ENCODE measurements around the gene YLPM1. TPM values are rescaled to one million over a fixed set of nuclear protein-coding genes. Genes with fewer than 3 reads are reported as not detected.

The YLPM1 gene
- polyA plus RNA-seq, 1 of the 3 experiments (the other 2 are of a cell fraction), result 14.0 TPM

GRCh38 chr14:74859757-74860552 lies 96.8 kb downstream of the YLPM1 start:
- Histone ChIP-seq H3K79me2 (ENCODE audit: insufficient read depth) (no peaks in the 10 kb centered on the region), H3K4me3 (ENCODE audit: low read depth in 2 of 2, low read length in 1 of 2) (no peak overlapping the region), H3F3A (replicated peaks; ENCODE audit: insufficient read depth) (no peaks in the 10 kb centered on the region), H3K9me3 (no peaks in the 10 kb centered on the region), H3K27ac (ENCODE audit: low read depth in 2 of 2, low read length in 1 of 2) (no peak overlapping the region), H3K9me2 (no peaks in the 10 kb centered on the region), H4K20me1 (ENCODE audit: insufficient read depth) (no peaks in the 10 kb centered on the region), H3K36me3 (replicated peaks in 1 of 2; ENCODE audit: control insufficient read depth in 1 of 2, insufficient read depth in 2 of 2, low read length in 1 of 2) (no peaks in the 10 kb centered on the region), H3K9ac (no peak overlapping the region), H2AFZ (ENCODE audit: low read depth) (no peak overlapping the region), H3K4me2 (no peak overlapping the region), H3K4me1 (ENCODE audit: control insufficient read depth in 1 of 2, insufficient read depth in 2 of 2, low read depth in 1 of 2, low read length in 1 of 2) (peaks cover 0 to 6% of the 10 kb centered on the region in 2 experiments; a peak in 1 of 4 replicates), H3K27me3 (ENCODE audit: insufficient read depth) (no peaks in the 10 kb centered on the region)
- ChIA-PET POLR2A (interaction anchor here (1.6 to 1.9 kb wide), 3 partner anchors 14 to 47 kb away, joined by 4 to 8 read pairs (median 7); no protein-coding TSS in a partner anchor), CTCF (interaction anchor here (0.6 to 20.8 kb wide), 27 partner anchors 8 to 701 kb away, joined by 3 to 537 read pairs (median 5); partner anchors contain the start of genes DLST, EIF2B2, LTBP2 and PROX2)
- 73% methylated on average over 10 of the region's 10 CpGs for WGBS (ENCODE audit: low lambda C conversion rate)
- TF ChIP-seq MXI1 (IDR thresholded peaks at IDR 0.05; ENCODE audit: low read depth, low read length) (no peak), ELF1 (IDR thresholded peaks at IDR 0.05) (no peak), USF1 (IDR thresholded peaks at IDR 0.05; ENCODE audit: borderline replicate concordance, low read depth) (no peak), FOXJ3 (CRISPR knock-in tag; IDR thresholded peaks at IDR 0.05) (no peak), GATA2 (CRISPR knock-in tag; IDR thresholded peaks at IDR 0.05) (no peak), RXRA (IDR thresholded peaks at IDR 0.05; ENCODE audit: borderline replicate concordance, low read depth) (no peak), ZBTB33 (IDR thresholded peaks at IDR 0.05; ENCODE audit: borderline replicate concordance, low read depth) (no peak), SMC3 (IDR thresholded peaks at IDR 0.05; ENCODE audit: low read depth, low read length) (no peak), EP300 (IDR thresholded peaks at IDR 0.05; ENCODE audit: borderline replicate concordance in 1 of 2, low read depth in 1 of 2, low read length in 1 of 2) (no peak), POLR2AphosphoS5 (IDR thresholded peaks at IDR 0.05; ENCODE audit: low read depth, low read length) (no peak)
- DNase-seq, result no peak

GRCh38 chr14:74860899-74861733 lies 98.0 kb downstream of the YLPM1 start:
- no peaks in the 10 kb centered on the region for H3K36me3 ChIP-seq (replicated peaks in 1 of 2; ENCODE audit: control insufficient read depth in 1 of 2, insufficient read depth in 2 of 2, low read length in 1 of 2)
- peak; percentile 82 for DNase-seq
- H3K4me3 ChIP-seq (ENCODE audit: low read depth in 2 of 2, low read length in 1 of 2), result no peak overlapping the region
- ChIA-PET CTCF (interaction anchor here (0.6 to 20.8 kb wide), 56 partner anchors 11 to 700 kb away, joined by 3 to 537 read pairs (median 4); partner anchors contain the start of genes ACYP1, DLST, EIF2B2 and NEK9), POLR2A (interaction anchor here (1.0 to 1.9 kb wide), 5 partner anchors 15 to 46 kb away, joined by 3 to 8 read pairs (median 7); no protein-coding TSS in a partner anchor)
- no peak overlapping the region for H3K9ac ChIP-seq
- H3F3A ChIP-seq (replicated peaks; ENCODE audit: insufficient read depth), result no peaks in the 10 kb centered on the region
- WGBS (ENCODE audit: low lambda C conversion rate), result 35% methylated on average over 7 of the region's 7 CpGs
- H3K4me1 ChIP-seq (ENCODE audit: control insufficient read depth in 1 of 2, insufficient read depth in 2 of 2, low read depth in 1 of 2, low read length in 1 of 2), result no peaks in the 10 kb centered on the region; a peak in 1 of 4 replicates
- no peak overlapping the region for H2AFZ ChIP-seq (ENCODE audit: low read depth)
- H3K4me2 ChIP-seq, result no peak overlapping the region
- H3K9me3 ChIP-seq, result no peaks in the 10 kb centered on the region
- H3K27ac ChIP-seq (ENCODE audit: low read depth in 2 of 2, low read length in 1 of 2), result no peak overlapping the region
- no peaks in the 10 kb centered on the region for H3K9me2 ChIP-seq
- H3K27me3 ChIP-seq (ENCODE audit: insufficient read depth), result no peaks in the 10 kb centered on the region
- H3K79me2 ChIP-seq (ENCODE audit: insufficient read depth), result no peaks in the 10 kb centered on the region
- H4K20me1 ChIP-seq (ENCODE audit: insufficient read depth), result no peaks in the 10 kb centered on the region
- TF ChIP-seq RFX5 (IDR thresholded peaks at IDR 0.05; ENCODE audit: low read length) (peak; percentile 71; the same call in 1 of the 2 replicates), SIN3A (IDR thresholded peaks at IDR 0.05; ENCODE audit: borderline replicate concordance, low read depth, low read length) (0 out of 2 replicates have a peak, but pooled peaks have one; percentile 28), FOXM1 (IDR thresholded peaks at IDR 0.05; ENCODE audit: low read depth) (no peak), RAD21 (IDR thresholded peaks at IDR 0.05; ENCODE audit: low read length) (peak; percentile 94), EP300 (IDR thresholded peaks at IDR 0.05; ENCODE audit: borderline replicate concordance in 1 of 2, low read depth in 1 of 2, low read length in 1 of 2) (no peak), RCOR1 (IDR thresholded peaks at IDR 0.05; ENCODE audit: low read length) (0 out of 2 replicates have a peak, but pooled peaks have one; percentile 25), SMC3 (IDR thresholded peaks at IDR 0.05; ENCODE audit: low read depth, low read length) (peak; percentile 73), RXRA (IDR thresholded peaks at IDR 0.05; ENCODE audit: borderline replicate concordance, low read depth) (no peak), CTCF (IDR thresholded peaks at IDR 0.05) (peak; percentile 87), MXI1 (IDR thresholded peaks at IDR 0.05; ENCODE audit: low read depth, low read length) (0 out of 2 replicates have a peak, but pooled peaks have one; percentile 45), CHD2 (IDR thresholded peaks at IDR 0.05; ENCODE audit: low read length, partially characterized antibody) (peak; percentile 51), FOSL2 (IDR thresholded peaks at IDR 0.05; ENCODE audit: borderline replicate concordance, low read depth) (no peak)
